H1 (cell line): ENCODE data around the gene MT1G. TPM values are rescaled to one million over a fixed set of nuclear protein-coding genes. Genes with fewer than 3 reads are reported as not detected.

Experiments used
- CEBPB ChIP-seq: IDR thresholded peaks from 2 replicates; pipeline ENCODE4 v1.6.1; 2012; ENCODE audit warnings: low read depth, low read length
- RXRA ChIP-seq: IDR thresholded peaks from 2 replicates; pipeline ENCODE4 v1.6.1; 2011; ENCODE audit warnings: low read depth, mild to moderate bottlenecking, low read length, moderate library complexity; ENCODE audit not compliant: insufficient read depth
- SUZ12 ChIP-seq: fragments of 200-600 bp; sonication (generic); IDR thresholded peaks from 2 replicates; pipeline ENCODE4 v1.6.1; 2012; ENCODE audit warnings: mild to moderate bottlenecking, inconsistent platforms, low read length, moderate library complexity, mixed read lengths
- TAF7 ChIP-seq: optimal IDR thresholded peaks from 2 replicates; pipeline ENCODE3; 2011; ENCODE audit warnings: low read depth, mild to moderate bottlenecking, inconsistent platforms, low read length, moderate library complexity, borderline replicate concordance
- polyA plus RNA-seq, 7 experiments: library from polyadenylated mRNA; depleted of rRNA in 3 of 7; stranded (reverse) in 5 of 7; unstranded in 2 of 7; fragments of >200 nt in 5 of 7; fragments of 200-250 nt in 2 of 7; gene quantifications; 1 replicate in 5 of 7; 2 replicates in 1 of 7; 4 replicates in 1 of 7; pipeline versions ENCODE4 v1.2.1 to v1.2.3, GENCODE V29; 2011 to 2013; ENCODE audit warnings: missing spikeins in 2 of 7, mixed read lengths in 2 of 7
- total RNA-seq: library from RNA; stranded (reverse); fragmentation: NEBNext Ultra II Directional; extraction: Animal tissue kit (Norgen Biotek cat#: 25700); gene quantifications from 2 replicates; pipeline ENCODE4 v1.2.1, GENCODE V29; 2021
- TF ChIP-seq, protein P1 (sequence below), 3 experiments: IDR thresholded peaks; 1 replicate in 2 of 3; 2 replicates in 1 of 3; pipeline versions ENCODE4 v1.5.1 to v1.6.1; 2011; ENCODE audit warnings: low read length in 3 of 3, mild to moderate bottlenecking in 3 of 3, inconsistent platforms in 2 of 3, low read depth in 1 of 3, moderate library complexity in 1 of 3; ENCODE audit not compliant: insufficient read depth in 1 of 3; ENCODE audit errors: control extremely low read depth in 1 of 3

MT1G gene
- total and polyA plus RNA-seq, 2 of the 8 experiments (the other 6 are each of a cell fraction or from before 2014, with no cell fraction given): 17.7 to 515 TPM

DNA sequence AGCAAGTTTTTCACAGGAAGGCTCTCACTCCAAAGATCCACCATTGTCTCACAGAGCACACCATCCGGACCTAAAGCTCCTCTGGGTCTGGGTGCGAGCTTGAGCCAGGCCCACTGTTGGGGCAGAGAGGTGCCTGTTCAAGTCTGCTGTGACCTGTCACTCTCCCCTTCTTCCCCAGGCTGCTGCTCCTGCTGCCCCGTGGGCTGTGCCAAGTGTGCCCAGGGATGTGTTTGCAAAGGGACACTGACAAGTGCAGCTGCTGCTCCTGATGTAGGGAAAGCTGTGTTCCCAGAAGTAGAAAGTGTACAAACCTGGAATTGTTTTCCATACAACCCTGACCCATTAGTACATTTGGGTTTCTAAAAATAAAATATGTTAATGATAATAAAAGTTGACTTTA lies 9.6 kb upstream of the MT1G start (continued):
- TF ChIP-seq, protein P1, sequence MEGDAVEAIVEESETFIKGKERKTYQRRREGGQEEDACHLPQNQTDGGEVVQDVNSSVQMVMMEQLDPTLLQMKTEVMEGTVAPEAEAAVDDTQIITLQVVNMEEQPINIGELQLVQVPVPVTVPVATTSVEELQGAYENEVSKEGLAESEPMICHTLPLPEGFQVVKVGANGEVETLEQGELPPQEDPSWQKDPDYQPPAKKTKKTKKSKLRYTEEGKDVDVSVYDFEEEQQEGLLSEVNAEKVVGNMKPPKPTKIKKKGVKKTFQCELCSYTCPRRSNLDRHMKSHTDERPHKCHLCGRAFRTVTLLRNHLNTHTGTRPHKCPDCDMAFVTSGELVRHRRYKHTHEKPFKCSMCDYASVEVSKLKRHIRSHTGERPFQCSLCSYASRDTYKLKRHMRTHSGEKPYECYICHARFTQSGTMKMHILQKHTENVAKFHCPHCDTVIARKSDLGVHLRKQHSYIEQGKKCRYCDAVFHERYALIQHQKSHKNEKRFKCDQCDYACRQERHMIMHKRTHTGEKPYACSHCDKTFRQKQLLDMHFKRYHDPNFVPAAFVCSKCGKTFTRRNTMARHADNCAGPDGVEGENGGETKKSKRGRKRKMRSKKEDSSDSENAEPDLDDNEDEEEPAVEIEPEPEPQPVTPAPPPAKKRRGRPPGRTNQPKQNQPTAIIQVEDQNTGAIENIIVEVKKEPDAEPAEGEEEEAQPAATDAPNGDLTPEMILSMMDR (IDR thresholded peaks at IDR 0.05; ENCODE audit: control extremely low read depth in 1 of 3, insufficient read depth in 1 of 3, low read depth in 1 of 3, low read length in 3 of 3): no peak
- TF ChIP-seq SUZ12: no peak
- no peak for TF ChIP-seq RXRA
- TF ChIP-seq CEBPB: no peak
- no peak for TF ChIP-seq TAF7
